SK-N-SH (cell line): Measurements from ENCODE around the gene MOB1A. TPM values are rescaled to one million over a fixed set of nuclear protein-coding genes. Genes with fewer than 3 reads are reported as not detected.
A peak's percentile ranks its signal among the peaks of the same experiment; 100 is the strongest.

ENCODE experiments used
- CTCF ChIA-PET: fragments of 300-600, 350-600 bp; formaldehyde crosslinking; extraction: SDS; loops from one replicate; lab custom pipeline; 2021; lab: Yijun Ruan, JAX
- POLR2A ChIA-PET: fragments of 350-600 bp; sonication (Branson Sonifier 250); formaldehyde crosslinking; extraction: SDS; loops from one replicate; lab custom pipeline; 2020; ENCODE audit warnings: antibody characterized with exemption, inconsistent platforms; lab: Yijun Ruan, JAX
- DNase-seq: peaks from one replicate; pipeline ENCODE4 v3.0.0; 2012
- H2AFZ ChIP-seq: fragments of 200-600 bp; sonication (generic); 2 replicates; pipeline ENCODE4 v1.8.1; 2016; ENCODE audit warnings: antibody characterized with exemption, mild to moderate bottlenecking, low read depth
- H3F3A ChIP-seq: fragments of 200-600 bp; sonication (generic); replicated peaks from 2 replicates; pipeline ENCODE3; 2016; ENCODE audit warnings: antibody characterized with exemption, mild to moderate bottlenecking; ENCODE audit not compliant: insufficient read depth
- H3K27ac ChIP-seq, 2 experiments: fragments of 200-500 bp in 1 of 2; fragments of 200-600 bp in 1 of 2; sonication (Bioruptor generic) in 1 of 2; sonication (generic), shearing (Covaris generic) in 1 of 2; 2 replicates each; pipeline versions ENCODE4 v1.5.1 to v1.6.1; 2014 to 2016; ENCODE audit warnings: low read depth in 2 of 2, inconsistent platforms in 1 of 2, low read length in 1 of 2, mild to moderate bottlenecking in 1 of 2, mixed read lengths in 1 of 2
- H3K27me3 ChIP-seq: fragments of 200-600 bp; sonication (generic), shearing (Covaris generic); 2 replicates; pipeline ENCODE4 v1.6.1; 2016; ENCODE audit warnings: mixed run types; ENCODE audit not compliant: insufficient read depth
- H3K36me3 ChIP-seq, 2 experiments: fragments of 200-500 bp in 1 of 2; fragments of 200-600 bp in 1 of 2; sonication (Bioruptor generic) in 1 of 2; sonication (generic) in 1 of 2; replicated peaks in 1 of 2; 2 replicates each; pipeline versions ENCODE3 to v1.5.1; 2014 to 2016; ENCODE audit warnings: low read length in 1 of 2, mild to moderate bottlenecking in 1 of 2; ENCODE audit not compliant: insufficient read depth in 2 of 2, control insufficient read depth in 1 of 2
- H3K4me1 ChIP-seq, 2 experiments: fragments of 200-500 bp in 1 of 2; fragments of 200-600 bp in 1 of 2; sonication (Bioruptor generic) in 1 of 2; sonication (generic), shearing (Covaris generic) in 1 of 2; 2 replicates each; pipeline versions ENCODE4 v1.5.1 to v1.6.1; 2014 to 2016; ENCODE audit warnings: low read depth in 1 of 2, low read length in 1 of 2, mixed run types in 1 of 2; ENCODE audit not compliant: insufficient read depth in 2 of 2, control insufficient read depth in 1 of 2
- H3K4me2 ChIP-seq: fragments of 200-600 bp; sonication (generic), shearing (Covaris generic); 2 replicates; pipeline ENCODE4 v1.6.1; 2017; ENCODE audit warnings: mixed run types
- H3K4me3 ChIP-seq, 2 experiments: fragments of 200-500 bp in 1 of 2; fragments of 200-600 bp in 1 of 2; sonication (Bioruptor generic) in 1 of 2; sonication (generic), shearing (Covaris generic) in 1 of 2; 2 replicates each; pipeline versions ENCODE4 v1.5.1 to v1.8.1; 2014 to 2016; ENCODE audit warnings: low read depth in 2 of 2, inconsistent platforms in 1 of 2, low read length in 1 of 2, mild to moderate bottlenecking in 1 of 2, mixed read lengths in 1 of 2, moderate library complexity in 1 of 2
- H3K79me2 ChIP-seq: fragments of 200-600 bp; sonication (generic); 2 replicates; pipeline ENCODE4 v1.8.1; 2017; ENCODE audit warnings: mild to moderate bottlenecking; ENCODE audit not compliant: insufficient read depth
- H3K9ac ChIP-seq: fragments of 200-600 bp; sonication (generic); 2 replicates; pipeline ENCODE4 v1.6.1; 2017; ENCODE audit warnings: mixed run types
- H3K9me2 ChIP-seq: fragments of 200-600 bp; sonication (generic); 2 replicates; pipeline ENCODE4 v1.6.1; 2017; ENCODE audit warnings: mixed run types
- H3K9me3 ChIP-seq: fragments of 200-600 bp; sonication (generic); 2 replicates; pipeline ENCODE4 v1.6.1; 2017; ENCODE audit warnings: mixed run types, mild to moderate bottlenecking, moderate library complexity
- H4K20me1 ChIP-seq: fragments of 200-600 bp; sonication (generic); 2 replicates; pipeline ENCODE4 v1.6.1; 2017; ENCODE audit warnings: mild to moderate bottlenecking, mixed run types; ENCODE audit not compliant: insufficient read depth
- CHD2 ChIP-seq: fragments of 150-350 bp; IDR thresholded peaks from 2 replicates; pipeline ENCODE4 v1.6.1; 2018; ENCODE audit warnings: low read length; ENCODE audit not compliant: partially characterized antibody
- EP300 ChIP-seq, 2 experiments: IDR thresholded peaks; 2 replicates each; pipeline versions ENCODE4 v1.4.0 to v1.6.1; 2012; ENCODE audit warnings: borderline replicate concordance in 1 of 2, low read depth in 1 of 2, low read length in 1 of 2
- EZH2phosphoT487 ChIP-seq: fragments of 200-600 bp; sonication (generic); IDR thresholded peaks from 2 replicates; pipeline ENCODE4 v1.6.1; 2017; ENCODE audit warnings: low read depth, mixed run types, mild to moderate bottlenecking, antibody characterized with exemption, moderate library complexity, borderline replicate concordance
- FOSL2 ChIP-seq: IDR thresholded peaks from 2 replicates; pipeline ENCODE4 v1.4.0; 2012; ENCODE audit warnings: low read depth, mild to moderate bottlenecking, moderate library complexity, borderline replicate concordance
- FOXJ3 ChIP-seq: sonication (generic); formaldehyde crosslinking; IDR thresholded peaks from 2 replicates; pipeline ENCODE4 v1.5.1; 2020; ENCODE audit warnings: mild to moderate bottlenecking, missing genetic modification reagents
- GABPA ChIP-seq: IDR thresholded peaks from 2 replicates; pipeline ENCODE4 v1.4.0; 2012; ENCODE audit warnings: low read depth, mild to moderate bottlenecking
- NFIC ChIP-seq: IDR thresholded peaks from 2 replicates; pipeline ENCODE4 v1.4.0; 2012; ENCODE audit warnings: borderline replicate concordance
- PBX3 ChIP-seq: IDR thresholded peaks from 2 replicates; pipeline ENCODE4; 2012
- RCOR1 ChIP-seq: fragments of 150-350 bp; IDR thresholded peaks from 2 replicates; pipeline ENCODE4 v1.6.1; 2017; ENCODE audit warnings: antibody characterized with exemption, low read length
- REST ChIP-seq: IDR thresholded peaks from 2 replicates; pipeline ENCODE4 v1.6.1; 2012; ENCODE audit warnings: mild to moderate bottlenecking, low read depth, low read length, moderate library complexity
- SIN3A ChIP-seq: IDR thresholded peaks from 2 replicates; pipeline ENCODE4 v1.6.1; 2012; ENCODE audit warnings: low read depth, mild to moderate bottlenecking, low read length, moderate library complexity, borderline replicate concordance
- SMC3 ChIP-seq: IDR thresholded peaks from 2 replicates; pipeline ENCODE4 v1.6.1; 2012; ENCODE audit warnings: low read depth, low read length, improper control_type of control experiment
- TAF1 ChIP-seq: IDR thresholded peaks from 2 replicates; pipeline ENCODE4 v1.6.1; 2012; ENCODE audit warnings: low read depth, mild to moderate bottlenecking, low read length, moderate library complexity, borderline replicate concordance
- TCF12 ChIP-seq: IDR thresholded peaks from 2 replicates; pipeline ENCODE4 v1.4.0; 2012
- USF2 ChIP-seq: fragments of 150-350 bp; IDR thresholded peaks from 2 replicates; pipeline ENCODE4 v1.6.1; 2017; ENCODE audit warnings: antibody characterized with exemption, low read length, low read depth, borderline replicate concordance
- YY1 ChIP-seq: IDR thresholded peaks from 2 replicates; pipeline ENCODE4 v1.4.0; 2012; ENCODE audit warnings: low read depth, mild to moderate bottlenecking
- ZBTB33 ChIP-seq: IDR thresholded peaks from 2 replicates; pipeline ENCODE4 v1.4.0; 2012; ENCODE audit warnings: low read depth, borderline replicate concordance
- WGBS: methylation state at CpG from one replicate; pipeline ENCODE4 v1.1.6; 2017; ENCODE audit warnings: low lambda C conversion rate; 5-methylcytosine and 5-hydroxymethylcytosine counted together
- polyA plus RNA-seq, 3 experiments: library from polyadenylated mRNA; depleted of rRNA; stranded (reverse); fragments of >200 nt; gene quantifications; 2 replicates each; pipeline ENCODE4 v1.2.3, GENCODE V29; 2012
- TF ChIP-seq, protein P1 (sequence below): IDR thresholded peaks from 2 replicates; pipeline ENCODE4 v1.4.0; 2012; ENCODE audit warnings: low read depth, borderline replicate concordance

MOB1A gene
- polyA plus RNA-seq, 1 of the 3 experiments (the other 2 are of a cell fraction) = 15.3 TPM

DNA sequence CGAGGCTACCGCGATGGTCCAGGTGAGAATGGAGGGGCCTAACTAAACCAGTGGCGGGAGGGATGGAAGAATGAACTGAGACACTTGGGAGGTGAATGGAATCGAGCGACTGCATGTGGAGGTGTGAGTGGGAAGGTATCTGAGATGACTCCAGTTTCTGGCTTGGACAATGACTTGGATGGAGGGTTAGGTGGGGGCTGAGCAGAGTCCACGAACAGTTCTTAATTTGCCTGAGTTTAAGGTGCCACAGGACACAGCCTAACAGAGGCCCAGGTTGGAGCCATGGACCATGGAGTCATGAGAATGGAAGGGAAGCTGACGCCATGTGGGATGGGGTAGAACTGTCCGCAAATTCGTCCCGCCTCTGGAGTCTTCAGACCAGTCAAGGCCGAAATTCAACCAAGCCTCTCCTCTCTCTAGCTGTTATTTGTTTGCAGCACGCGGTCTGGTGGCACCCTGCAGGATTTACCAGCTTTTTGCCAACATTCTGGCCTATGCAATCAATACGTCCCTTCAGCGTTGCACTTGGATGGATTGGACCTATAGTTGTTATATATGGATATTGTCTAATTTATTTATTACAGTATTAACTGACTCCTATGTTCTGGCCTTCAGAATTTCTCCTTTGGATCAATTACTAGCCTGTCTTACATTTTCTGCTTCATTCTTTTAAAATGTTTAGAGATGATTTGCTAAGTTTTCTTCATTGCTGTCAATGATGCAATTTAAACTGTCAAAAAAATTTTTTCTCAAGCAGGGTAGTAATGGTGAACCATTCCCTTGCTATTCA lies 30.0 kb downstream of the MOB1A start:
- Histone ChIP-seq H3K27me3 (no peaks in the 10 kb centered on the region), H3K9ac (peak overlapping the region; percentile 74), H3K4me2 (peak overlapping the region; percentile 93), H3K9me2 (no peaks in the 10 kb centered on the region), H3K36me3 (peaks cover 28 to 33% of the 10 kb centered on the region in 2 experiments), H3F3A (peaks cover 42% of the 10 kb centered on the region), H3K27ac (peak overlapping the region; percentile 67 to 81), H2AFZ (peak overlapping the region; percentile 93), H3K9me3 (no peaks in the 10 kb centered on the region), H3K4me1 (peaks cover 4 to 22% of the 10 kb centered on the region in 2 experiments; a peak in 3 of 4 replicates), H3K79me2 (peaks cover 46% of the 10 kb centered on the region), H4K20me1 (no peaks in the 10 kb centered on the region), H3K4me3 (peak overlapping the region; percentile 93 to 99)
- ChIA-PET POLR2A (interaction anchor here (0.7 to 3.5 kb wide), 8 partner anchors 13 to 320 kb away, joined by 3 to 8 read pairs (median 4); partner anchors contain the start of genes MOB1A, MTHFD2 and STAMBP), CTCF (interaction anchor here (0.6 to 8.7 kb wide), 19 partner anchors 10 to 411 kb away, joined by 3 to 155 read pairs (median 4); partner anchors contain the start of genes STAMBP and TPRKB)
- TF ChIP-seq, protein P1, sequence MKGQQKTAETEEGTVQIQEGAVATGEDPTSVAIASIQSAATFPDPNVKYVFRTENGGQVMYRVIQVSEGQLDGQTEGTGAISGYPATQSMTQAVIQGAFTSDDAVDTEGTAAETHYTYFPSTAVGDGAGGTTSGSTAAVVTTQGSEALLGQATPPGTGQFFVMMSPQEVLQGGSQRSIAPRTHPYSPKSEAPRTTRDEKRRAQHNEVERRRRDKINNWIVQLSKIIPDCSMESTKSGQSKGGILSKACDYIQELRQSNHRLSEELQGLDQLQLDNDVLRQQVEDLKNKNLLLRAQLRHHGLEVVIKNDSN = no peak
- no peak for TF ChIP-seq TAF1
- no peak for TF ChIP-seq USF2
- TF ChIP-seq SIN3A = no peak
- no peak for TF ChIP-seq SMC3
- no peak for TF ChIP-seq NFIC
- TF ChIP-seq RCOR1 = no peak
- TF ChIP-seq EP300 (IDR thresholded peaks at IDR 0.05; ENCODE audit: borderline replicate concordance in 1 of 2, low read depth in 1 of 2, low read length in 1 of 2) = no peak
- no peak for TF ChIP-seq CHD2
- no peak for TF ChIP-seq ZBTB33
- TF ChIP-seq REST = no peak
- no peak for TF ChIP-seq YY1
- TF ChIP-seq FOSL2 = no peak
- no peak for TF ChIP-seq PBX3
- TF ChIP-seq TCF12 = no peak
- no peak for TF ChIP-seq EZH2phosphoT487
- no peak for TF ChIP-seq FOXJ3
- TF ChIP-seq GABPA = no peak
- no peak for DNase-seq
- WGBS = 55% methylated on average over 16 of the region's 16 CpGs
